ENCODE data around the gene BBS9.

- TF ChIP-seq CTCF (IDR thresholded peaks at IDR 0.05; ENCODE audit: low read depth, low read length) (no peak), EZH2phosphoT487 (IDR thresholded peaks at IDR 0.05; ENCODE audit: low read depth) (no peak)
These were observed 467.3 kb downstream of the BBS9 start for GRCh38 chr7:33596686-33597085.

All from OCI-LY3 (cell line).